ENCODE measurements around the gene TDRKH. TPM values are rescaled to one million over a fixed set of nuclear protein-coding genes. Genes with fewer than 3 reads are reported as not detected.

TDRKH gene
- total RNA-seq, result 1.00 and 1.2 TPM in 2 replicates

GRCh38 chr1:151790071-151790939 is at the start of gene TDRKH:
Gene TDRKH, minus strand, starts transcription at chr1:151790500. Its CDS starts 7,478 bp downstream, at chr1:151783022.

GRCh38 chr1:151839457-151840403 is 49.4 kb upstream of the TDRKH start, which contains the start of gene C2CD4D:
Gene C2CD4D, minus strand, starts transcription at chr1:151839820. Its CDS starts 831 bp downstream, at chr1:151838989.

GRCh38 chr1:151831605-151832004 is 41.3 kb upstream of the TDRKH start, which contains the start of gene RORC:
Gene RORC, minus strand, starts transcription at chr1:151831802. Its CDS starts 38 bp downstream, at chr1:151831764.

GRCh38 chr1:151805066-151805820 is 14.9 kb upstream of the TDRKH start, which contains the start of gene LINGO4:
Gene LINGO4, minus strand, starts transcription at chr1:151805419. Its CDS starts 2,715 bp downstream, at chr1:151802704.

GRCh38 chr1:151762941-151763921 is 27.1 kb downstream of the TDRKH start, which contains the start of gene MRPL9:
Gene MRPL9, minus strand, starts transcription at chr1:151763496. Its CDS starts 17 bp downstream, at chr1:151763479.

Other genes with a start within 250 kb of the TDRKH start
- gene SNX27, start 178.4 kb downstream of the TDRKH start, total RNA-seq, result 23.3 and 27.1 TPM in 2 replicates
- gene CELF3, start 73.7 kb downstream of the TDRKH start, total RNA-seq, result not detected in 2 replicates
- gene RIIAD1, start 69.0 kb downstream of the TDRKH start, total RNA-seq, result not detected in 2 replicates
- 77.9 and 102 TPM in 2 replicates for gene MRPL9, start 27.0 kb downstream of the TDRKH start, total RNA-seq
- gene LINGO4, start 14.9 kb upstream of the TDRKH start, total RNA-seq, result not detected in 2 replicates
- gene RORC, start 41.3 kb upstream of the TDRKH start, total RNA-seq, result under 0.01 TPM in 1 of 2 replicates, not detected in the other
- gene C2CD4D, start 49.3 kb upstream of the TDRKH start, total RNA-seq, result not detected in 2 replicates
- not detected in 2 replicates for gene THEM5, start 63.2 kb upstream of the TDRKH start, total RNA-seq
- 7.6 and 8.7 TPM in 2 replicates for gene THEM4, start 119.0 kb upstream of the TDRKH start, total RNA-seq
- gene S100A10, start 203.4 kb upstream of the TDRKH start, total RNA-seq, result 119 and 133 TPM in 2 replicates
- gene S100A11, start 246.5 kb upstream of the TDRKH start, total RNA-seq, result 28.8 and 30.6 TPM in 2 replicates